Measurements from ENCODE around the gene ASGR2. TPM values are rescaled to one million over a fixed set of nuclear protein-coding genes. Genes with fewer than 3 reads are reported as not detected.

ASGR2 gene
- polyA plus RNA-seq, 1 of the 3 experiments (the other 2 are of a cell fraction), result not detected

- H4K20me1 ChIP-seq (ENCODE audit: insufficient read depth), result no peaks in the 10 kb centered on the region
- no peaks in the 10 kb centered on the region for H3K9me3 ChIP-seq
- ChIA-PET CTCF (interaction anchor here (1.0 to 2.1 kb wide), 4 partner anchors 16 to 63 kb away, joined by 3 to 8 read pairs (median 6); no protein-coding TSS in a partner anchor), POLR2A (no interaction called here)
- H3K9ac ChIP-seq, result no peak overlapping the region
- no peak overlapping the region for H3K27ac ChIP-seq (ENCODE audit: low read depth in 2 of 2, low read length in 1 of 2)
- H3K36me3 ChIP-seq (replicated peaks in 1 of 2; ENCODE audit: control insufficient read depth in 1 of 2, insufficient read depth in 2 of 2, low read length in 1 of 2), result no peaks in the 10 kb centered on the region
- no peaks in the 10 kb centered on the region for H3K79me2 ChIP-seq (ENCODE audit: insufficient read depth)
- H3K9me2 ChIP-seq, result no peaks in the 10 kb centered on the region
- no peak overlapping the region for H2AFZ ChIP-seq (ENCODE audit: low read depth)
- no peaks in the 10 kb centered on the region for H3F3A ChIP-seq (replicated peaks; ENCODE audit: insufficient read depth)
- no peak overlapping the region for H3K4me2 ChIP-seq
- DNase-seq, result no peak
- H3K4me1 ChIP-seq (ENCODE audit: control insufficient read depth in 1 of 2, insufficient read depth in 2 of 2, low read depth in 1 of 2, low read length in 1 of 2), result no peaks in the 10 kb centered on the region
- 32% methylated on average over 6 of the region's 9 CpGs for WGBS (ENCODE audit: low lambda C conversion rate)
- TF ChIP-seq MEF2A (IDR thresholded peaks at IDR 0.05; ENCODE audit: borderline replicate concordance, low read depth), result no peak
- no peak for TF ChIP-seq FOXM1 (IDR thresholded peaks at IDR 0.05; ENCODE audit: low read depth)
- no peak for TF ChIP-seq JUND (IDR thresholded peaks at IDR 0.05)
- TF ChIP-seq PBX3 (IDR thresholded peaks at IDR 0.05), result no peak
- no peak for TF ChIP-seq NRF1 (IDR thresholded peaks at IDR 0.05; ENCODE audit: low read depth, low read length)
- TF ChIP-seq RXRA (IDR thresholded peaks at IDR 0.05; ENCODE audit: borderline replicate concordance, low read depth), result no peak
- no peak for TF ChIP-seq FOXJ3 (CRISPR knock-in tag; IDR thresholded peaks at IDR 0.05)
- TF ChIP-seq SIN3A (IDR thresholded peaks at IDR 0.05; ENCODE audit: borderline replicate concordance, low read depth, low read length), result no peak
- TF ChIP-seq ELF1 (IDR thresholded peaks at IDR 0.05), result no peak
- no peak for TF ChIP-seq FOSL2 (IDR thresholded peaks at IDR 0.05; ENCODE audit: borderline replicate concordance, low read depth)
- no peak for TF ChIP-seq YY1 (IDR thresholded peaks at IDR 0.05; ENCODE audit: low read depth)
- no peak overlapping the region for H3K4me3 ChIP-seq (ENCODE audit: low read depth in 2 of 2, low read length in 1 of 2)
- peaks cover 73% of the 10 kb centered on the region for H3K27me3 ChIP-seq (ENCODE audit: insufficient read depth)
Observed at GRCh38 chr17:7108981-7109380, 5.6 kb downstream of the ASGR2 start.

- ChIA-PET POLR2A (no interaction called here), CTCF (interaction anchor here (1.0 to 2.1 kb wide), 4 partner anchors 17 to 63 kb away, joined by 3 to 8 read pairs (median 6); no protein-coding TSS in a partner anchor)
- WGBS (ENCODE audit: low lambda C conversion rate), result 31% methylated on average over 10 of the region's 10 CpGs
- Histone ChIP-seq H3K4me2 (no peak overlapping the region), H3K27ac (ENCODE audit: low read depth in 2 of 2, low read length in 1 of 2) (no peak overlapping the region), H3K9me2 (no peaks in the 10 kb centered on the region), H3K4me3 (ENCODE audit: low read depth in 2 of 2, low read length in 1 of 2) (no peak overlapping the region), H3K79me2 (ENCODE audit: insufficient read depth) (no peaks in the 10 kb centered on the region), H3F3A (replicated peaks; ENCODE audit: insufficient read depth) (no peaks in the 10 kb centered on the region), H3K9me3 (no peaks in the 10 kb centered on the region), H2AFZ (ENCODE audit: low read depth) (no peak overlapping the region), H3K9ac (no peak overlapping the region), H3K27me3 (ENCODE audit: insufficient read depth) (peaks cover 70% of the 10 kb centered on the region), H3K4me1 (ENCODE audit: control insufficient read depth in 1 of 2, insufficient read depth in 2 of 2, low read depth in 1 of 2, low read length in 1 of 2) (no peaks in the 10 kb centered on the region), H4K20me1 (ENCODE audit: insufficient read depth) (no peaks in the 10 kb centered on the region), H3K36me3 (replicated peaks in 1 of 2; ENCODE audit: control insufficient read depth in 1 of 2, insufficient read depth in 2 of 2, low read length in 1 of 2) (no peaks in the 10 kb centered on the region)
- DNase-seq, result no peak
- TF ChIP-seq GABPA (IDR thresholded peaks at IDR 0.05; ENCODE audit: low read depth) (no peak), CTCF (IDR thresholded peaks at IDR 0.05) (no peak), GATA2 (CRISPR knock-in tag; IDR thresholded peaks at IDR 0.05) (no peak), FOSL2 (IDR thresholded peaks at IDR 0.05; ENCODE audit: borderline replicate concordance, low read depth) (no peak), MEF2A (IDR thresholded peaks at IDR 0.05; ENCODE audit: borderline replicate concordance, low read depth) (no peak), USF2 (IDR thresholded peaks at IDR 0.05; ENCODE audit: borderline replicate concordance, low read depth, low read length) (no peak), FOXJ3 (CRISPR knock-in tag; IDR thresholded peaks at IDR 0.05) (no peak), MXI1 (IDR thresholded peaks at IDR 0.05; ENCODE audit: low read depth, low read length) (no peak)
Observed at GRCh38 chr17:7108560-7108925, 6.1 kb downstream of the ASGR2 start.

All from SK-N-SH (cell line).